Kasumi-1 (cell line): ENCODE measurements around the gene RUSC2.
"Not testable (repeated sequence)": the region's sequence is repeated elsewhere in the genome, so short reads cannot be mapped to it uniquely, and the experiment has no call there.

Source experiments
- DNase-seq, 2 experiments: peaks; one replicate each; lab custom pipeline; 2025; lab: John Stamatoyannopoulos, UW

Gene RUSC2

GRCh38 chr9:35490910-35491465, 1.1 kb downstream of the RUSC2 start:
- DNase-seq, result no peak

- DNase-seq, result not testable (repeated sequence)
Observed at GRCh38 chr9:35493119-35493518, 3.2 kb downstream of the RUSC2 start.

GRCh38 chr9:35495984-35496383, 6.1 kb downstream of the RUSC2 start:
- no peak for DNase-seq

GRCh38 chr9:35498245-35498644, 8.3 kb downstream of the RUSC2 start:
- not testable (repeated sequence) for DNase-seq

GRCh38 chr9:35499029-35499700, 9.3 kb downstream of the RUSC2 start:
- no peak for DNase-seq

GRCh38 chr9:35499701-35500030, 9.8 kb downstream of the RUSC2 start:
- DNase-seq, result no peak

- no peak for DNase-seq
Observed at GRCh38 chr9:35500130-35500748, 10.3 kb downstream of the RUSC2 start.

- no peak for DNase-seq
Observed at GRCh38 chr9:35501946-35502345, 12.0 kb downstream of the RUSC2 start.

GRCh38 chr9:35506359-35506758, 16.4 kb downstream of the RUSC2 start:
- no peak for DNase-seq

GRCh38 chr9:35508069-35508468, 18.2 kb downstream of the RUSC2 start:
- no peak for DNase-seq

- no peak for DNase-seq
Observed at GRCh38 chr9:35510383-35510753, 20.5 kb downstream of the RUSC2 start.

- no peak for DNase-seq
Observed at GRCh38 chr9:35510754-35511428, 21.0 kb downstream of the RUSC2 start.

- DNase-seq, result no peak
Observed at GRCh38 chr9:35511453-35511852, 21.5 kb downstream of the RUSC2 start.

GRCh38 chr9:35515766-35516165, 25.9 kb downstream of the RUSC2 start:
- no peak for DNase-seq

GRCh38 chr9:35516479-35516878, 26.6 kb downstream of the RUSC2 start:
- no peak for DNase-seq

- DNase-seq, result no peak
Observed at GRCh38 chr9:35517131-35517530, 27.2 kb downstream of the RUSC2 start.

GRCh38 chr9:35517552-35518224, 27.8 kb downstream of the RUSC2 start:
- no peak for DNase-seq

- DNase-seq, result no peak
Observed at GRCh38 chr9:35518225-35518821, 28.4 kb downstream of the RUSC2 start.

GRCh38 chr9:35518981-35519679, 29.2 kb downstream of the RUSC2 start:
- DNase-seq, result no peak

GRCh38 chr9:35519692-35520363, 29.9 kb downstream of the RUSC2 start:
- peak in 1 of 2 experiments; percentile 25 for DNase-seq

GRCh38 chr9:35520364-35520710, 30.4 kb downstream of the RUSC2 start:
- DNase-seq, result no peak
